Nucleus accumbens (tissue), 56 donors: ENCODE results near the gene CACNA1D.

Experiments
- DNase-seq, 56 donors: peaks; one replicate each; lab custom pipeline; 2025; lab: John Stamatoyannopoulos, UW

CACNA1D gene

GRCh38 chr3:53705024-53705745 lies 210.8 kb downstream of the CACNA1D start:
- DNase-seq, result peak in 6 of 56 donors; percentile 14 to 33 (median 20)

- peak in 2 of 56 donors; percentile 5 to 15 for DNase-seq
Observed at GRCh38 chr3:53705774-53706173, 211.4 kb downstream of the CACNA1D start.

- no peak for DNase-seq
Observed at GRCh38 chr3:53707222-53707621, 212.8 kb downstream of the CACNA1D start.

GRCh38 chr3:53708001-53708621 lies 213.7 kb downstream of the CACNA1D start:
- DNase-seq, result no peak

- DNase-seq, result no peak
Observed at GRCh38 chr3:53709256-53709655, 214.8 kb downstream of the CACNA1D start.

GRCh38 chr3:53709860-53710674 lies 215.7 kb downstream of the CACNA1D start:
- peak in 47 of 56 donors; percentile 13 to 73 (median 35) for DNase-seq

- peak in 1 of 56 donors; percentile 6 for DNase-seq
Observed at GRCh38 chr3:53711387-53711786, 217.0 kb downstream of the CACNA1D start.

- no peak for DNase-seq
Observed at GRCh38 chr3:53712817-53713388, 218.5 kb downstream of the CACNA1D start.

GRCh38 chr3:53713626-53714025 lies 219.2 kb downstream of the CACNA1D start:
- DNase-seq, result no peak

GRCh38 chr3:53715815-53716483 lies 221.5 kb downstream of the CACNA1D start:
- DNase-seq, result no peak

GRCh38 chr3:53716998-53717397 lies 222.6 kb downstream of the CACNA1D start:
- DNase-seq, result no peak

GRCh38 chr3:53718462-53718861 lies 224.1 kb downstream of the CACNA1D start:
- DNase-seq, result no peak

GRCh38 chr3:53719796-53720195 lies 225.4 kb downstream of the CACNA1D start:
- no peak for DNase-seq

- DNase-seq, result no peak
Observed at GRCh38 chr3:53721187-53722119, 227.0 kb downstream of the CACNA1D start.

- no peak for DNase-seq
Observed at GRCh38 chr3:53724566-53724965, 230.2 kb downstream of the CACNA1D start.

- no peak for DNase-seq
Observed at GRCh38 chr3:53725387-53725995, 231.1 kb downstream of the CACNA1D start.

- DNase-seq, result no peak
Observed at GRCh38 chr3:53726643-53727042, 232.2 kb downstream of the CACNA1D start.

GRCh38 chr3:53728606-53729005 lies 234.2 kb downstream of the CACNA1D start:
- DNase-seq, result no peak

- no peak for DNase-seq
Observed at GRCh38 chr3:53729159-53729558, 234.7 kb downstream of the CACNA1D start.
